HepG2 (cell line): ENCODE data around the gene DENND5A.

Source experiments
- E2F2 ChIP-seq: sonication (generic); formaldehyde crosslinking; IDR thresholded peaks from 2 replicates; pipeline ENCODE4 v1.4.0; 2020; ENCODE audit warnings: missing genetic modification reagents, borderline replicate concordance
- GMEB2 ChIP-seq: IDR thresholded peaks from 2 replicates; pipeline ENCODE4 v1.6.1; 2016; ENCODE audit warnings: missing biosample characterization, missing genetic modification reagents, low read depth
- RARG ChIP-seq: sonication (generic); formaldehyde crosslinking; IDR thresholded peaks from 2 replicates; pipeline ENCODE4 v1.4.0; 2020; ENCODE audit warnings: low read depth, mild to moderate bottlenecking, missing genetic modification reagents
- THAP8 ChIP-seq: sonication (generic); formaldehyde crosslinking; IDR thresholded peaks from 2 replicates; pipeline ENCODE4 v1.5.1; 2020; ENCODE audit warnings: missing genetic modification reagents, mild to moderate bottlenecking, borderline replicate concordance
- TP53 ChIP-seq: sonication (generic); formaldehyde crosslinking; conservative IDR thresholded peaks from 2 replicates; pipeline ENCODE4 v1.4.0; 2020; ENCODE audit warnings: missing genetic modification reagents
- ZNF143 ChIP-seq: sonication (generic); formaldehyde crosslinking; IDR thresholded peaks from 2 replicates; pipeline ENCODE4 v1.4.0; 2020; ENCODE audit warnings: missing genetic modification reagents

GRCh38 chr11:9251311-9251710 is 13.8 kb downstream of the DENND5A start:
- TF ChIP-seq GMEB2 (CRISPR knock-in tag) (no peak), RARG (no peak), TP53 (CRISPR knock-in tag) (no peak), E2F2 (no peak), THAP8 (CRISPR knock-in tag) (no peak), ZNF143 (CRISPR knock-in tag) (no peak)
